NCI-H510A treated with DMSO at 0.1 percent for 48 hours (cell line): ENCODE data around the gene HERC4.
"Not testable (repeated sequence)": the region's sequence is repeated elsewhere in the genome, so short reads cannot be mapped to it uniquely, and the experiment has no call there.

Experiments
- DNase-seq: peaks from one replicate; lab custom pipeline; 2025; lab: John Stamatoyannopoulos, UW

The HERC4 gene

GRCh38 chr10:67884313-67884841, 190.7 kb downstream of the HERC4 start, which contains the start of gene SIRT1:
Gene SIRT1, plus strand, starts transcription at chr10:67884656. Its CDS starts 66 bp downstream, at chr10:67884722.
- peak; percentile 88 for DNase-seq

GRCh38 chr10:67883710-67884312, 191.3 kb downstream of the HERC4 start:
- DNase-seq: peak; percentile 60

- DNase-seq: no peak
Measured at GRCh38 chr10:67878133-67878532, 196.9 kb downstream of the HERC4 start.

GRCh38 chr10:67877421-67877820, 197.7 kb downstream of the HERC4 start:
- DNase-seq: not testable (repeated sequence)

- no peak for DNase-seq
Measured at GRCh38 chr10:67875340-67876238, 199.5 kb downstream of the HERC4 start.
